Measurements from ENCODE around the gene ITGA3. TPM values are rescaled to one million over a fixed set of nuclear protein-coding genes. Genes with fewer than 3 reads are reported as not detected.

The ITGA3 gene
- 17.0 TPM for total RNA-seq
- long read RNA-seq, full-length matches to known transcripts = 9 of 36 reads
- long read RNA-seq, partial matches to known transcripts = 19 of 36 reads
- long read RNA-seq, other reads (novel, unspliced or antisense) = 8 of 36 reads

DNA sequence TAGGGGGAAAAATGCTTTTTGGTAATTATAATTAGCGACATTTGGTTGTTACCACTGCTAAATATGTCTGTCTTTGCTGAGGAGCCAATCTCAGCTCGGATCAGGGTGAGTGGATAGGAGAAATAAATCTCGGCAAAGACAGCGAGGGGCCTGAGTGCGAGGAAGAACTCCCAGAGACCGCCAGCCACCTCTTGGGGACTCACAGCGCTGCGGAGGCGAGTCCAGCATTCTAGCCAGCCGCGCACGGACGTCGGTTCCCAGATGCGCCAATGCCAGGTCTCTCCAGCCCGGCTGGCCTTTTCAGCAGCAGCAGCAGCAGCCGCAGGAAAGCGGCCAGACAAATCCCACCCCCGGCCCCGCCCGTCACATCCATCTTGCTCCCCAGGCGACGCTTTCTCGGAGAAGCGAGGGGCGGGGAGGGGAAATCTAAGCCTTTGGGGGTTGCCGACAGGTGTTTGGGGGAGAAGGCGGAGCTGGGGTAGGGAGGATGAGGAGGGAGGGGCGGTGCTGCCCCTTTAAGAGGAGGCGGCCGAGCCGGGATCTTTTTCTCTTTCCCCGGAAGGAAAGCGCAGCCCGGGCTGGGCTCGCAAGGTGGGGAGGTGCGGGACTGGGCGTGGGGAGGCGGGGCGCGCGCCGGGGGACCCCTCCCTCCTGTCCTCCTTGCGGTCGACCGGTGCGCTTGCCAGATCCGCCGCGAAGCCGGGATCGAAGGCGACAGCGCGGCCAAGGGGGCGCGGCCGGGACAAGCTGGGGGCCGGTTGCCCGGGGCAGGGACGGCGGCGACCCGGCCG lies at the start of gene ITGA3:
Gene ITGA3, plus strand, starts transcription at position 685 of the 791 bp plus-strand sequence. CDS start 330 bp downstream, outside the sequence.
- DNase-seq = peak; percentile 78
- no peaks in the 10 kb centered on the region for H3K9me3 ChIP-seq (replicated peaks)
- TF ChIP-seq, protein P1, sequence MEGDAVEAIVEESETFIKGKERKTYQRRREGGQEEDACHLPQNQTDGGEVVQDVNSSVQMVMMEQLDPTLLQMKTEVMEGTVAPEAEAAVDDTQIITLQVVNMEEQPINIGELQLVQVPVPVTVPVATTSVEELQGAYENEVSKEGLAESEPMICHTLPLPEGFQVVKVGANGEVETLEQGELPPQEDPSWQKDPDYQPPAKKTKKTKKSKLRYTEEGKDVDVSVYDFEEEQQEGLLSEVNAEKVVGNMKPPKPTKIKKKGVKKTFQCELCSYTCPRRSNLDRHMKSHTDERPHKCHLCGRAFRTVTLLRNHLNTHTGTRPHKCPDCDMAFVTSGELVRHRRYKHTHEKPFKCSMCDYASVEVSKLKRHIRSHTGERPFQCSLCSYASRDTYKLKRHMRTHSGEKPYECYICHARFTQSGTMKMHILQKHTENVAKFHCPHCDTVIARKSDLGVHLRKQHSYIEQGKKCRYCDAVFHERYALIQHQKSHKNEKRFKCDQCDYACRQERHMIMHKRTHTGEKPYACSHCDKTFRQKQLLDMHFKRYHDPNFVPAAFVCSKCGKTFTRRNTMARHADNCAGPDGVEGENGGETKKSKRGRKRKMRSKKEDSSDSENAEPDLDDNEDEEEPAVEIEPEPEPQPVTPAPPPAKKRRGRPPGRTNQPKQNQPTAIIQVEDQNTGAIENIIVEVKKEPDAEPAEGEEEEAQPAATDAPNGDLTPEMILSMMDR (IDR thresholded peaks at IDR 0.05; ENCODE audit: borderline replicate concordance) = no peak
- intact Hi-C loops (cut with micrococcal nuclease) = no loop called here
- H3K36me3 ChIP-seq = no peaks in the 10 kb centered on the region
- H3K27ac ChIP-seq (replicated peaks) = peak within 1 kb of the TSS; percentile 91
- H3K4me3 ChIP-seq = peak within 1 kb of the TSS; percentile 83
- H3K27me3 ChIP-seq (ENCODE audit: low read depth) = no peaks in the 10 kb centered on the region
- peaks cover 82% of the 10 kb centered on the region for H3K4me1 ChIP-seq

DNA sequence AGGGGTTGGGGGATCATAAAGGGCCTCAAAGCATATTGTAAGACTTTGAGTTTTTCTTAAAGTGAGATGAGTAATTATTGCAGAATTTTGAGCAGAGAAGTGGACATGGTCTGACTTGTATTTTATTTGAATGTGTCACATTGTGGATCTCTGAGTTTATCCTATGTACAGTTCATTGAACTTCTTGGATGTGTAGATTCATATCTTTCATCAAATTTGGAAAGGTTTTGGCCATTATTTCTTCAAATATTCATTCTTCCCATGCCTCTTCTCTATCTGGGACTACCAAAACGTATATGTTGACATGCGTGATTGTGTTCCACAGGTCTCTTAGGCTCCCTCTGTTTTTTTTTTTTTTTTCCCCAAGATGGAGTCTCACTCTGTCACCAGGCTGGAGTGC lies 46.6 kb upstream of the ITGA3 start:
- TF ChIP-seq, protein P1 (IDR thresholded peaks at IDR 0.05; ENCODE audit: borderline replicate concordance) = no peak
- no peaks in the 10 kb centered on the region for H3K36me3 ChIP-seq
- no peaks in the 10 kb centered on the region for H3K4me1 ChIP-seq
- H3K27me3 ChIP-seq (ENCODE audit: low read depth) = peaks cover 64% of the 10 kb centered on the region
- no peak for DNase-seq
- no peak overlapping the region for H3K4me3 ChIP-seq
- H3K27ac ChIP-seq (replicated peaks) = no peak overlapping the region
- peaks cover 45% of the 10 kb centered on the region for H3K9me3 ChIP-seq (replicated peaks)
- intact Hi-C loops (cut with micrococcal nuclease) = no loop called here

DNA sequence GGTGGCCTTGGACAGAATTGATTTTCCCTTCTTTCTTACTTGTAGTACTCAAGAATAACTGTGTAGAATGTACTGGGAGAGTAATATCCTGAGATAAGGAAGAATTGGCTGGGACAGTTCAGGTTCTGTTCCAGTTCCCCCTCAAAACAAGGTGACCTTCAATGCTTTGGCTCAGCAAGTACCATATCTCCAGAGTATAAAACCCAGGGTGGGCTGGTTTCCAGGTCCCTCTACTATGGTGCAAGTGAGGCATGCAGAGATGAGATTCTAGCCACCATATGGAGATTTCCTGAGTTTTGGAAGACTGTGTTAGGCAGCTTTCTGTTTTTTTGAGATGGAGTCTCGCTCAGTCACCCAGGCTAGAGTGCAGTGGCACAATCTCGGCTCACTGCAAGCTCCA lies 42.8 kb upstream of the ITGA3 start:
- TF ChIP-seq, protein P1 (IDR thresholded peaks at IDR 0.05; ENCODE audit: borderline replicate concordance) = no peak
- no peaks in the 10 kb centered on the region for H3K36me3 ChIP-seq
- H3K27ac ChIP-seq (replicated peaks) = no peak overlapping the region
- H3K9me3 ChIP-seq (replicated peaks) = peaks cover 54% of the 10 kb centered on the region
- intact Hi-C loops (cut with micrococcal nuclease) = no loop called here
- no peaks in the 10 kb centered on the region for H3K4me1 ChIP-seq
- peaks cover 33% of the 10 kb centered on the region for H3K27me3 ChIP-seq (ENCODE audit: low read depth)
- no peak overlapping the region for H3K4me3 ChIP-seq
- no peak for DNase-seq

DNA sequence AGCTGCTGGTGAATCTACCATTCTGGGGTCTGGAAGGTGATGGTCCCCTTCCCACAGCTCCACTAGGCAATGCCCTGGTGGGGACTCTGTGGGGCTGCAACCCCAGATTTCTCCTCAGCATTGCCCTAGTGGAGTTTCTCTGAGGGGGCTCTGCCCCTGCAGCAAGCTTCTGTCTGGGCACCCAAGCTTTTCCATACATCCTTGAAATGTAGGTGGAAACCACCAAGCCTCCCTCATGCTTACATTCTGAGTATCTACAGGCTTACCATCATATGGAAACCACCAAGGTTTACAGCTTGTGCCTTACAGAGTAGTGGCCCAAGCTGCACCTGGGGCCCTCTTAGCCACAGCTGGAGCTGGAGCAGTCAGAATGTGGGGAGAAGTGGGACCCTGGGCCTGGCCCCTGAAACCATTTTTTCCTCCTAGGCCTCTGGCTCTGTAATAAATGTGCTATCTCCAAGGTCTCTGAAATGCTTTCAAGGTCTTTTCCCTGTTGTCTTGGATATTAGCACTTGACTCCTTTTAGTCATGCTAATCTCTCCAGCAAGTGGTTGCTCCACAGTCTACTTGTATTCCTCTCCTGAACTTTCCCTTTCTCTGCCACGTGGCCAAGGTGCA lies 41.3 kb upstream of the ITGA3 start:
- no peak for DNase-seq
- Histone ChIP-seq H3K4me3 (no peak overlapping the region), H3K27ac (replicated peaks) (no peak overlapping the region), H3K27me3 (ENCODE audit: low read depth) (peaks cover 30% of the 10 kb centered on the region), H3K9me3 (replicated peaks) (peaks cover 40% of the 10 kb centered on the region), H3K36me3 (no peaks in the 10 kb centered on the region), H3K4me1 (peaks cover 5% of the 10 kb centered on the region)
- TF ChIP-seq, protein P1 (IDR thresholded peaks at IDR 0.05; ENCODE audit: borderline replicate concordance) = no peak
- intact Hi-C loops (cut with micrococcal nuclease) = no loop called here

DNA sequence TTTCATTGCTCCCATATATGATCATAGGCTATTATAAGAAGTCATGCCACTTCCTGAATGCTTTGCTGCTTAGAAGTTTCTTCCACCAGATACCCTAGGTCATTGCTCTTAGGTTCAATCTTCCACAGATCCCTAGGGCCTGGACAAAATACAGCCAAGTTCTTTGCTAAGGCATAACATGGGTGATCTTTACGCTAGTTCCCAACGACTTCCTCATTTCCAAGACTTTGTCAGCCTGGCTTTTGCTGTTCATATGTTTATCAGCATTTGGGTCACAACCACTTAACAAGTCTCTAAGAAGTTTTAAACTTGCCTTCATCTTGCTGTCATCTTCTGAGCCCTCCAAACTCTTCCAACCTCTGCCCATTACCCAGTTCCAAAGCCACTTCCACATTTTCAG lies 40.8 kb upstream of the ITGA3 start:
- H3K27ac ChIP-seq (replicated peaks) = no peak overlapping the region
- H3K27me3 ChIP-seq (ENCODE audit: low read depth) = peaks cover 25% of the 10 kb centered on the region
- H3K4me1 ChIP-seq = peaks cover 5% of the 10 kb centered on the region
- intact Hi-C loops (cut with micrococcal nuclease) = no loop called here
- DNase-seq = no peak
- H3K36me3 ChIP-seq = no peaks in the 10 kb centered on the region
- peaks cover 34% of the 10 kb centered on the region for H3K9me3 ChIP-seq (replicated peaks)
- no peak overlapping the region for H3K4me3 ChIP-seq
- TF ChIP-seq, protein P1 (IDR thresholded peaks at IDR 0.05; ENCODE audit: borderline replicate concordance) = no peak

Data from left ventricle myocardium inferior (tissue), 1 donor.